Measurements from ENCODE around the gene SPATA17.

Gene SPATA17

DNA sequence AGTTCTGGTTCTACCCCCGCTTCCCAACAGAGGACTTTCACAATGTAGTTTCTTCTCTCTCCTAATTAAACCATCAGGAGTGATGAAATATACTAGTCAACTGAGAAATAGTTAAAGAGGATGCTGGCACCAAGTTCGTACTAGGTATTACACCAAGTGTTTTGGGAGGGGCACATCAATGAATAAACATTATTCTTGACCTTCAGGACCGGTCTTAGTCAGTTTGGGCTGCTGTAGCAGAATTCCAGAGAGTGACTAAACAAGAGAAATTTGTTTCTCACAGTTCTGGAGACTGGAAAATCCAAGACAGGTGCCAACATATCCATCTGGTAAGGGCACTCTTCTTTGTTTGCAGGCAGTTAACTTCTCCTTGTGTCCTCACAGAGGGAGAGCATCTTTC is 103.8 kb downstream of the SPATA17 start:
- no peaks in the 10 kb centered on the region for H3K36me3 Mint-ChIP-seq (ENCODE audit: low read depth)
- H3K27me3 Mint-ChIP-seq (ENCODE audit: low read depth) = no peaks in the 10 kb centered on the region
- no peaks in the 10 kb centered on the region for H3K9me3 Mint-ChIP-seq
- no peak overlapping the region for H3K4me3 Mint-ChIP-seq
- H3K4me1 Mint-ChIP-seq = no peaks in the 10 kb centered on the region
- no peak overlapping the region for H3K27ac Mint-ChIP-seq
- TF ChIP-seq, protein P1, sequence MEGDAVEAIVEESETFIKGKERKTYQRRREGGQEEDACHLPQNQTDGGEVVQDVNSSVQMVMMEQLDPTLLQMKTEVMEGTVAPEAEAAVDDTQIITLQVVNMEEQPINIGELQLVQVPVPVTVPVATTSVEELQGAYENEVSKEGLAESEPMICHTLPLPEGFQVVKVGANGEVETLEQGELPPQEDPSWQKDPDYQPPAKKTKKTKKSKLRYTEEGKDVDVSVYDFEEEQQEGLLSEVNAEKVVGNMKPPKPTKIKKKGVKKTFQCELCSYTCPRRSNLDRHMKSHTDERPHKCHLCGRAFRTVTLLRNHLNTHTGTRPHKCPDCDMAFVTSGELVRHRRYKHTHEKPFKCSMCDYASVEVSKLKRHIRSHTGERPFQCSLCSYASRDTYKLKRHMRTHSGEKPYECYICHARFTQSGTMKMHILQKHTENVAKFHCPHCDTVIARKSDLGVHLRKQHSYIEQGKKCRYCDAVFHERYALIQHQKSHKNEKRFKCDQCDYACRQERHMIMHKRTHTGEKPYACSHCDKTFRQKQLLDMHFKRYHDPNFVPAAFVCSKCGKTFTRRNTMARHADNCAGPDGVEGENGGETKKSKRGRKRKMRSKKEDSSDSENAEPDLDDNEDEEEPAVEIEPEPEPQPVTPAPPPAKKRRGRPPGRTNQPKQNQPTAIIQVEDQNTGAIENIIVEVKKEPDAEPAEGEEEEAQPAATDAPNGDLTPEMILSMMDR (IDR thresholded peaks at IDR 0.05; ENCODE audit: unreplicated experiment in 3 of 3) = no peak

- Mint-ChIP-seq H3K27ac (no peak overlapping the region), H3K9me3 (no peaks in the 10 kb centered on the region), H3K36me3 (ENCODE audit: low read depth) (no peaks in the 10 kb centered on the region), H3K4me1 (no peaks in the 10 kb centered on the region), H3K27me3 (ENCODE audit: low read depth) (no peaks in the 10 kb centered on the region), H3K4me3 (no peak overlapping the region)
- TF ChIP-seq, protein P1 (IDR thresholded peaks at IDR 0.05; ENCODE audit: unreplicated experiment in 3 of 3) = peak; percentile 61 to 84 (median 64)
These were observed 116.1 kb downstream of the SPATA17 start for GRCh38 chr1:217747156-217747769.

DNA sequence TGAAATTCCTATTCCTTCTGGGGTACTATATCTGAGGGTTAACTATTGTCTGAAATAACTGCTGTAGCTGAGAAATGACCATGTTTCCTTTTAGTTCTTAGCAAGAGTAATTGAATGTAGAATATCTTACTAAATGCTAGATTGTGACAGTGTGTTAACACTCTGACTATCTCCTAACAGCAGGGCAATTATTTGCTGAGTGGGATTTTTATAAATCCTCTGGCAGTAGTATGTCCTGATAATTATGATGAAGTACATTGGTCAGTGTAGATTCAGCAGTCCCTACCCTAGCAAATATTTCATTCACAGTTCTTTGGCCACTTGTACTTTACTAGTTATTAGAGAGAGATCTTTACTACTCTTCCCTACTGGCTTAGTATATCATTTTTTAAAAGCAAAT is 138.6 kb downstream of the SPATA17 start:
- Mint-ChIP-seq H3K9me3 (peaks cover 4% of the 10 kb centered on the region), H3K4me3 (no peak overlapping the region), H3K4me1 (no peaks in the 10 kb centered on the region), H3K27me3 (ENCODE audit: low read depth) (no peaks in the 10 kb centered on the region), H3K36me3 (ENCODE audit: low read depth) (no peaks in the 10 kb centered on the region), H3K27ac (no peak overlapping the region)
- TF ChIP-seq, protein P1 (IDR thresholded peaks at IDR 0.05; ENCODE audit: unreplicated experiment in 3 of 3) = no peak

GRCh38 chr1:217770918-217771317 is 139.8 kb downstream of the SPATA17 start:
- Mint-ChIP-seq H3K9me3 (peaks cover 4% of the 10 kb centered on the region), H3K27ac (no peak overlapping the region), H3K36me3 (ENCODE audit: low read depth) (no peaks in the 10 kb centered on the region), H3K4me1 (no peaks in the 10 kb centered on the region), H3K27me3 (ENCODE audit: low read depth) (no peaks in the 10 kb centered on the region), H3K4me3 (no peak overlapping the region)
- TF ChIP-seq, protein P1 (IDR thresholded peaks at IDR 0.05; ENCODE audit: unreplicated experiment in 3 of 3) = no peak

- Mint-ChIP-seq H3K27me3 (ENCODE audit: low read depth) (no peaks in the 10 kb centered on the region), H3K4me1 (peaks cover 3% of the 10 kb centered on the region), H3K27ac (no peak overlapping the region), H3K4me3 (no peak overlapping the region), H3K9me3 (no peaks in the 10 kb centered on the region), H3K36me3 (ENCODE audit: low read depth) (no peaks in the 10 kb centered on the region)
- TF ChIP-seq, protein P1 (IDR thresholded peaks at IDR 0.05; ENCODE audit: unreplicated experiment in 3 of 3) = no peak
These were observed 145.5 kb downstream of the SPATA17 start for GRCh38 chr1:217776693-217777092.

DNA sequence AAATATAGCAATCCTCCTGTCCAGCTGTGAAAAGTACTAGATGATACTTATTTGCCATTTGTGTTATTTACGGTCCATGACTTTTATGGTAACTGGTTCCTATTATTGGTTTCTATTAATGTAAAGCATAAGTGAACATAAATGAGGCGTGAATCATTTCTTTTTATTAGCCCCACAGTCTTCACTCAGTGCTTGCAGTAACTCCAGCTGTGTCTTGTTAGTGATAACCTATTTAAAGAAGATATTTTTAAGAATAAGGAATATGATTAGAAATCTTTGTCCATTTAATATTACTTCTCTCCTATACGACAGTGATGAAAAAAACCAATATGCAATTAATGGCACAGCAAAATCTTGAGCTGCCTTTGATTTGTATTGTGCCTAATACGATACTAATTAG is 149.9 kb downstream of the SPATA17 start:
- peaks cover 3% of the 10 kb centered on the region for H3K4me1 Mint-ChIP-seq
- TF ChIP-seq, protein P1 (IDR thresholded peaks at IDR 0.05; ENCODE audit: unreplicated experiment in 3 of 3) = no peak
- no peaks in the 10 kb centered on the region for H3K27me3 Mint-ChIP-seq (ENCODE audit: low read depth)
- no peaks in the 10 kb centered on the region for H3K9me3 Mint-ChIP-seq
- peaks cover 5% of the 10 kb centered on the region for H3K36me3 Mint-ChIP-seq (ENCODE audit: low read depth)
- no peak overlapping the region for H3K27ac Mint-ChIP-seq
- H3K4me3 Mint-ChIP-seq = no peak overlapping the region
